ENCODE measurements around the gene GRID2.

GRID2 gene

GRCh38 chr4:92812652-92813051, 508.9 kb downstream of the GRID2 start:
- TF ChIP-seq EZH2 (optimal IDR thresholded peaks at IDR 0.05; ENCODE audit: low read depth, low read length) (no peak), EZH2phosphoT487 (IDR thresholded peaks at IDR 0.05; ENCODE audit: low read length) (no peak), CTCF (IDR thresholded peaks at IDR 0.05; ENCODE audit: low read length) (no peak)
- DNase-seq = no peak
- Histone ChIP-seq H2AFZ (ENCODE audit: low read length) (no peak overlapping the region), H3K9ac (ENCODE audit: low read length) (no peak overlapping the region), H3K9me3 (replicated peaks; ENCODE audit: insufficient read depth, low read length) (no peaks in the 10 kb centered on the region), H3K79me2 (ENCODE audit: low read length) (no peaks in the 10 kb centered on the region), H3K9me2 (replicated peaks; ENCODE audit: insufficient read depth, low read length) (no peaks in the 10 kb centered on the region), H4K20me1 (ENCODE audit: insufficient read depth, low read length) (no peaks in the 10 kb centered on the region), H3K4me1 (ENCODE audit: low read length) (no peaks in the 10 kb centered on the region), H3K27ac (ENCODE audit: low read length) (no peak overlapping the region), H3F3A (ENCODE audit: insufficient read depth, low read length) (no peaks in the 10 kb centered on the region), H3K27me3 (replicated peaks; ENCODE audit: insufficient read depth, low read length) (no peaks in the 10 kb centered on the region), H3K36me3 (replicated peaks; ENCODE audit: insufficient read depth, low read length) (no peaks in the 10 kb centered on the region), H3K4me3 (ENCODE audit: low read length) (no peak overlapping the region), H3K4me2 (ENCODE audit: low read depth, low read length) (no peak overlapping the region)

- DNase-seq = no peak
- Histone ChIP-seq H3K9me2 (replicated peaks; ENCODE audit: insufficient read depth, low read length) (no peaks in the 10 kb centered on the region), H3K4me2 (ENCODE audit: low read depth, low read length) (no peak overlapping the region), H3K4me1 (ENCODE audit: low read length) (no peaks in the 10 kb centered on the region), H3K4me3 (ENCODE audit: low read length) (no peak overlapping the region), H4K20me1 (ENCODE audit: insufficient read depth, low read length) (no peaks in the 10 kb centered on the region), H3K9ac (ENCODE audit: low read length) (no peak overlapping the region), H3K36me3 (replicated peaks; ENCODE audit: insufficient read depth, low read length) (no peaks in the 10 kb centered on the region), H3K79me2 (ENCODE audit: low read length) (no peaks in the 10 kb centered on the region), H3K27ac (ENCODE audit: low read length) (no peak overlapping the region), H3F3A (ENCODE audit: insufficient read depth, low read length) (no peaks in the 10 kb centered on the region), H3K27me3 (replicated peaks; ENCODE audit: insufficient read depth, low read length) (no peaks in the 10 kb centered on the region), H3K9me3 (replicated peaks; ENCODE audit: insufficient read depth, low read length) (no peaks in the 10 kb centered on the region), H2AFZ (ENCODE audit: low read length) (no peak overlapping the region)
- TF ChIP-seq CTCF (IDR thresholded peaks at IDR 0.05; ENCODE audit: low read length) = no peak
- no peak for TF ChIP-seq EZH2phosphoT487 (IDR thresholded peaks at IDR 0.05; ENCODE audit: low read length)
- no peak for TF ChIP-seq EZH2 (optimal IDR thresholded peaks at IDR 0.05; ENCODE audit: low read depth, low read length)
Measured at GRCh38 chr4:92814677-92815076, 510.9 kb downstream of the GRID2 start.

GRCh38 chr4:92825256-92825655, 521.5 kb downstream of the GRID2 start:
- no peaks in the 10 kb centered on the region for H4K20me1 ChIP-seq (ENCODE audit: insufficient read depth, low read length)
- no peaks in the 10 kb centered on the region for H3K9me2 ChIP-seq (replicated peaks; ENCODE audit: insufficient read depth, low read length)

GRCh38 chr4:92825791-92826190, 522.0 kb downstream of the GRID2 start:
- H4K20me1 ChIP-seq (ENCODE audit: insufficient read depth, low read length) = no peaks in the 10 kb centered on the region
- H3K4me3 ChIP-seq (ENCODE audit: low read length) = no peak overlapping the region
- no peak overlapping the region for H2AFZ ChIP-seq (ENCODE audit: low read length)
- H3K36me3 ChIP-seq (replicated peaks; ENCODE audit: insufficient read depth, low read length) = no peaks in the 10 kb centered on the region
- TF ChIP-seq EZH2phosphoT487 (IDR thresholded peaks at IDR 0.05; ENCODE audit: low read length) = no peak
- no peak for TF ChIP-seq EZH2 (optimal IDR thresholded peaks at IDR 0.05; ENCODE audit: low read depth, low read length)
- no peak for TF ChIP-seq CTCF (IDR thresholded peaks at IDR 0.05; ENCODE audit: low read length)
- H3K9me3 ChIP-seq (replicated peaks; ENCODE audit: insufficient read depth, low read length) = no peaks in the 10 kb centered on the region
- DNase-seq = no peak
- no peaks in the 10 kb centered on the region for H3F3A ChIP-seq (ENCODE audit: insufficient read depth, low read length)
- no peaks in the 10 kb centered on the region for H3K79me2 ChIP-seq (ENCODE audit: low read length)
- no peaks in the 10 kb centered on the region for H3K9me2 ChIP-seq (replicated peaks; ENCODE audit: insufficient read depth, low read length)
- H3K27ac ChIP-seq (ENCODE audit: low read length) = no peak overlapping the region
- no peaks in the 10 kb centered on the region for H3K4me1 ChIP-seq (ENCODE audit: low read length)
- no peak overlapping the region for H3K9ac ChIP-seq (ENCODE audit: low read length)
- no peaks in the 10 kb centered on the region for H3K27me3 ChIP-seq (replicated peaks; ENCODE audit: insufficient read depth, low read length)
- H3K4me2 ChIP-seq (ENCODE audit: low read depth, low read length) = no peak overlapping the region

More at GRCh38 chr4:92825256-92825655, 521.5 kb downstream of the GRID2 start:
- Histone ChIP-seq H3K4me3 (ENCODE audit: low read length) (no peak overlapping the region), H3K79me2 (ENCODE audit: low read length) (no peaks in the 10 kb centered on the region), H3K4me1 (ENCODE audit: low read length) (no peaks in the 10 kb centered on the region), H3K9ac (ENCODE audit: low read length) (no peak overlapping the region), H3K36me3 (replicated peaks; ENCODE audit: insufficient read depth, low read length) (no peaks in the 10 kb centered on the region), H3K9me3 (replicated peaks; ENCODE audit: insufficient read depth, low read length) (no peaks in the 10 kb centered on the region), H3F3A (ENCODE audit: insufficient read depth, low read length) (no peaks in the 10 kb centered on the region), H3K4me2 (ENCODE audit: low read depth, low read length) (no peak overlapping the region), H3K27me3 (replicated peaks; ENCODE audit: insufficient read depth, low read length) (no peaks in the 10 kb centered on the region), H2AFZ (ENCODE audit: low read length) (no peak overlapping the region), H3K27ac (ENCODE audit: low read length) (no peak overlapping the region)
- DNase-seq = no peak
- TF ChIP-seq EZH2 (optimal IDR thresholded peaks at IDR 0.05; ENCODE audit: low read depth, low read length) (no peak), EZH2phosphoT487 (IDR thresholded peaks at IDR 0.05; ENCODE audit: low read length) (no peak)

Measured in MM.1S (cell line).